Measurements from ENCODE around the gene LARGE2. TPM values are rescaled to one million over a fixed set of nuclear protein-coding genes. Genes with fewer than 3 reads are reported as not detected.

Gene LARGE2
- total RNA-seq, 1 experiment from 2014 or later = 18.4 TPM

GRCh38 chr11:45884596-45885185, 37.8 kb upstream of the LARGE2 start:
- Histone ChIP-seq H3K27me3 (ENCODE audit: low read length) (no peaks in the 10 kb centered on the region), H3K4me3 (ENCODE audit: low read length) (no peak overlapping the region), H2AFZ (ENCODE audit: low read length) (no peak overlapping the region), H3K4me2 (ENCODE audit: low read length) (no peak overlapping the region), H3K9ac (ENCODE audit: low read length) (no peak overlapping the region), H3K79me2 (ENCODE audit: low read length) (no peaks in the 10 kb centered on the region), H3K9me3 (ENCODE audit: low read length) (no peaks in the 10 kb centered on the region), H4K20me1 (ENCODE audit: low read length) (peaks cover 9% of the 10 kb centered on the region; the same call in 1 of the 2 replicates), H3K36me3 (ENCODE audit: low read depth, low read length) (peaks cover 7% of the 10 kb centered on the region; the same call in 1 of the 2 replicates), H3K9me2 (replicated peaks; ENCODE audit: low read length) (no peaks in the 10 kb centered on the region), H3F3A (ENCODE audit: low read length, unreplicated experiment) (no peaks in the 10 kb centered on the region), H3K27ac (ENCODE audit: low read length) (no peak overlapping the region), H3K4me1 (ENCODE audit: insufficient read depth, low read length) (peaks cover 12% of the 10 kb centered on the region)
- ChIA-PET CTCF (no interaction called here), POLR2A (ENCODE audit: unreplicated experiment) (no interaction called here)
- TF ChIP-seq CTCF (conservative IDR thresholded peaks at IDR 0.05; ENCODE audit: low read depth, low read length) (no peak), EZH2 (IDR thresholded peaks at IDR 0.05; ENCODE audit: low read length, unreplicated experiment) (no peak), EZH2phosphoT487 (IDR thresholded peaks at IDR 0.05; ENCODE audit: borderline replicate concordance, low read length) (no peak)
- ATAC-seq (no peak), DNase-seq (no peak)
- no TSS peak for BruUV-seq (replicated peaks)
- intact Hi-C loops (cut with micrococcal nuclease) = no loop called here

- peak; percentile 82 for ATAC-seq
- Histone ChIP-seq H2AFZ (ENCODE audit: low read length) (0 out of 2 replicates have a peak within 1 kb of the TSS, but pooled peaks have one; percentile 26), H3K4me3 (ENCODE audit: low read length) (peak within 1 kb of the TSS; percentile 63), H3K36me3 (ENCODE audit: low read depth, low read length) (peaks cover 7% of the 10 kb centered on the region; the same call in 1 of the 2 replicates), H3K79me2 (ENCODE audit: low read length) (no peaks in the 10 kb centered on the region), H3K4me2 (ENCODE audit: low read length) (peak within 1 kb of the TSS; percentile 77), H3K9ac (ENCODE audit: low read length) (no peak within 1 kb of the TSS), H3K27me3 (ENCODE audit: low read length) (no peaks in the 10 kb centered on the region), H3F3A (ENCODE audit: low read length, unreplicated experiment) (no peaks in the 10 kb centered on the region), H3K27ac (ENCODE audit: low read length) (no peak within 1 kb of the TSS), H4K20me1 (ENCODE audit: low read length) (peaks cover 9% of the 10 kb centered on the region; the same call in 1 of the 2 replicates), H3K9me2 (replicated peaks; ENCODE audit: low read length) (no peaks in the 10 kb centered on the region), H3K9me3 (ENCODE audit: low read length) (no peaks in the 10 kb centered on the region), H3K4me1 (ENCODE audit: insufficient read depth, low read length) (peaks cover 5% of the 10 kb centered on the region)
- POLR2A ChIA-PET (ENCODE audit: unreplicated experiment) = no interaction called here
- BruUV-seq (replicated peaks) = no TSS peak
- CTCF ChIA-PET = no interaction called here
- peak; percentile 41 for DNase-seq
- intact Hi-C loops (cut with micrococcal nuclease) = no loop called here
- TF ChIP-seq EZH2 (IDR thresholded peaks at IDR 0.05; ENCODE audit: low read length, unreplicated experiment) (no peak), CTCF (conservative IDR thresholded peaks at IDR 0.05; ENCODE audit: low read depth, low read length) (no peak)
Measured at GRCh38 chr11:45885274-45885920, 37.1 kb upstream of the LARGE2 start, which contains the start of gene MAPK8IP1. Gene MAPK8IP1, plus strand, starts transcription at chr11:45885651. Its CDS starts 170 bp downstream, at chr11:45885821.
